ACC112 (cell line): ENCODE data around the gene NEK9.
"Not testable (repeated sequence)": the region's sequence is repeated elsewhere in the genome, so short reads cannot be mapped to it uniquely, and the experiment has no call there.

Source experiments
- H2AFZ ChIP-seq: fragments of 200-600 bp; sonication (generic); one replicate; pipeline ENCODE4 v1.6.0; 2017; ENCODE audit warnings: antibody characterized with exemption, low read length; ENCODE audit not compliant: unreplicated experiment
- H3K27ac ChIP-seq: fragments of 200-600 bp; sonication (generic); 2 replicates; pipeline ENCODE4 v1.5.1; 2014; ENCODE audit warnings: low read depth, mild to moderate bottlenecking, antibody characterized with exemption, low read length, moderate library complexity
- H3K27me3 ChIP-seq: fragments of 200-600 bp; sonication (generic); 2 replicates; pipeline ENCODE4 v1.6.1; 2014; ENCODE audit warnings: mild to moderate bottlenecking, antibody characterized with exemption, low read length, moderate library complexity, mixed read lengths; ENCODE audit not compliant: insufficient read depth
- H3K36me3 ChIP-seq: fragments of 200-600 bp; sonication (generic); 2 replicates; pipeline ENCODE4 v1.6.1; 2016; ENCODE audit warnings: mild to moderate bottlenecking, antibody characterized with exemption, low read length, moderate library complexity, mixed read lengths; ENCODE audit not compliant: insufficient read depth
- H3K4me1 ChIP-seq: fragments of 200-600 bp; sonication (generic); one replicate; pipeline ENCODE4 v1.6.1; 2016; ENCODE audit warnings: low read length, mixed read lengths; ENCODE audit not compliant: insufficient read depth, unreplicated experiment, control insufficient read depth
- H3K4me3 ChIP-seq: fragments of 200-600 bp; sonication (generic); 2 replicates; pipeline ENCODE4 v1.5.1; 2014; ENCODE audit warnings: mild to moderate bottlenecking, low read depth, low read length
- H3K79me2 ChIP-seq: fragments of 200-600 bp; sonication (generic); one replicate; pipeline ENCODE4 v1.6.0; 2016; ENCODE audit warnings: low read length; ENCODE audit not compliant: control insufficient read depth, unreplicated experiment, insufficient read depth

NEK9 gene

GRCh38 chr14:75127903-75128595 lies 1.2 kb upstream of the NEK9 start:
- Histone ChIP-seq H3K36me3 (0 out of 2 replicates have a peak, but pooled peaks cover under 1% of the 10 kb centered on the region), H3K4me3 (peak overlapping the region; percentile 85), H3K4me1 (peaks cover 28% of the 10 kb centered on the region), H2AFZ (no peak overlapping the region), H3K27ac (peak overlapping the region; percentile 84; the same call in 1 of the 2 replicates), H3K27me3 (no peaks in the 10 kb centered on the region), H3K79me2 (peaks cover 43% of the 10 kb centered on the region)

DNA sequence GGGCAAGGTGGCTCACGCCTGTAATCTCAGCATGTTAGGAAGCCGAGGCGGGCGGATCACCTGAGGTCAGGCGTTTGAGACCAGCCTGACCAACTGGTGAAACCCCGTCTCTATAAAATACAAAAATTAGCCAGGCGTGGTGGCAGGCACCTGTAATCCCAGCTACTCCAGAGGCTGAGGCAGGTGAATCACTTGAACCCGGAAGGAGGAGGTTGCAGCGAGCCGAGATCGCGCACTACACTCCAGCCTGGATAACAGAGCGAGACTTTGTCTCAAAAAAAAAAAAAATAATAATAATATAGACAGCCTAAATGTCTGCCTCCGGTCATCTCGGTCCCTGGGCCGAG lies 599 bp upstream of the NEK9 start:
- peak overlapping the region; percentile 71 for H2AFZ ChIP-seq
- not testable (repeated sequence) for H3K36me3 ChIP-seq, H3K27me3 ChIP-seq
- peaks cover 43% of the 10 kb centered on the region for H3K79me2 ChIP-seq
- H3K27ac ChIP-seq = peak overlapping the region; percentile 84
- peak overlapping the region; percentile 85 for H3K4me3 ChIP-seq
- peaks cover 26% of the 10 kb centered on the region for H3K4me1 ChIP-seq

- Histone ChIP-seq H3K27ac (peak overlapping the region; percentile 84), H3K4me1 (peaks cover 26% of the 10 kb centered on the region), H3K79me2 (peaks cover 43% of the 10 kb centered on the region), H3K36me3 (peaks cover 3% of the 10 kb centered on the region; the same call in 1 of the 2 replicates), H3K27me3 (no peaks in the 10 kb centered on the region), H3K4me3 (peak overlapping the region; percentile 85), H2AFZ (peak overlapping the region; percentile 71)
These were observed 715 bp downstream of the NEK9 start for GRCh38 chr14:75126121-75126544.

GRCh38 chr14:75125617-75126016 lies 1.2 kb downstream of the NEK9 start:
- peak overlapping the region; percentile 84 for H3K27ac ChIP-seq
- H3K4me3 ChIP-seq = peak overlapping the region; percentile 85
- peaks cover 43% of the 10 kb centered on the region for H3K79me2 ChIP-seq
- H2AFZ ChIP-seq = no peak overlapping the region
- H3K4me1 ChIP-seq = peaks cover 26% of the 10 kb centered on the region
- H3K36me3 ChIP-seq = peaks cover 8% of the 10 kb centered on the region; the same call in 1 of the 2 replicates
- no peaks in the 10 kb centered on the region for H3K27me3 ChIP-seq

DNA sequence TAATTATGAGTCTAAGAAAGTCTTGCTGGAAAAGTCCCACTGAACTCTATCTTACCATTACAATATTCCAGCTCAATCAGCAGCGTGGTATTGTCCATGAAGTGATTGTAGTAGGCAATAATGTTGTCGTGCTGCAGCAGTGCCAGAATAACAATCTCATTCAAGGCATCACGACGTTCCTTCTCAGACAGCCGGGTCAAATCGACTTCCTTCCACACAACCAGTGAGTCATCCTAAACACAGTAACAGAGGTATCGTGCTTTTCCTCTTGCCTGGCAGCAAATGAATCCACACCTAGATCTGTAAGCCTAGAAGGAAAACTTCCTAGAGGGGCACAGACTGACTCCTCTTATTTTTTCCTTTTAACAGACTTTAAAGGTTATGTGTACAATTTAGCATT lies 2.9 kb downstream of the NEK9 start:
- H3K4me3 ChIP-seq = peak overlapping the region; percentile 2; the same call in 1 of the 2 replicates
- peaks cover 14% of the 10 kb centered on the region; the same call in 1 of the 2 replicates for H3K36me3 ChIP-seq
- H3K27me3 ChIP-seq = no peaks in the 10 kb centered on the region
- H3K79me2 ChIP-seq = peaks cover 43% of the 10 kb centered on the region
- H2AFZ ChIP-seq = no peak overlapping the region
- peak overlapping the region; percentile 46 for H3K27ac ChIP-seq
- peaks cover 33% of the 10 kb centered on the region for H3K4me1 ChIP-seq

GRCh38 chr14:75121552-75121951 lies 5.3 kb downstream of the NEK9 start:
- H3K27ac ChIP-seq = no peak overlapping the region
- H3K27me3 ChIP-seq = no peaks in the 10 kb centered on the region
- H3K79me2 ChIP-seq = peaks cover 24% of the 10 kb centered on the region
- no peak overlapping the region for H3K4me3 ChIP-seq
- H2AFZ ChIP-seq = no peak overlapping the region
- H3K36me3 ChIP-seq = peaks cover 31% of the 10 kb centered on the region
- peaks cover 32% of the 10 kb centered on the region for H3K4me1 ChIP-seq

GRCh38 chr14:75120541-75121291 lies 6.1 kb downstream of the NEK9 start:
- H3K36me3 ChIP-seq = peaks cover 35% of the 10 kb centered on the region
- H3K27me3 ChIP-seq = no peaks in the 10 kb centered on the region
- H3K4me1 ChIP-seq = peaks cover 32% of the 10 kb centered on the region
- H3K4me3 ChIP-seq = no peak overlapping the region
- no peak overlapping the region for H2AFZ ChIP-seq
- no peak overlapping the region for H3K27ac ChIP-seq
- peaks cover 15% of the 10 kb centered on the region for H3K79me2 ChIP-seq

DNA sequence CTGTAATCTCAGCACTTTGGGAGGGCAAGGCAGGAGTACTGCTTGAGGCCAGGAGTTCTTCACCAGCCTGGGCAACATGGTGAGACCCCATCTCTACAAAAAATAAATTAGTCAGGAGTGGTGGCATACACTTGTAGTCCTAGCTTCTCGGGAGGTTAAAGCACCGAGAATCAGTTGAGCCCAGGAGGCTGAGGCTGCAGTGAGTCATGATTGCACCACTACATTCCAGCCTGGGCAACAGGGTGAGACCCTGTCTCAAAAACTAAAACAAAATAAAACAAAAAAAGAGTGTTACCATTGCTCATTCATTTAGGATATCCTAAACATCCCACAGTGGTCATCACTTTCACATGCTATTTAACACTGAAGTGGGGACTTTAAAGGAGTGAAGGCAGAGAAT lies 7.8 kb downstream of the NEK9 start:
- no peak overlapping the region for H2AFZ ChIP-seq
- H3K36me3 ChIP-seq = peaks cover 39% of the 10 kb centered on the region
- no peaks in the 10 kb centered on the region for H3K27me3 ChIP-seq
- H3K4me1 ChIP-seq = peaks cover 17% of the 10 kb centered on the region
- no peak overlapping the region for H3K4me3 ChIP-seq
- H3K79me2 ChIP-seq = no peaks in the 10 kb centered on the region
- H3K27ac ChIP-seq = peak overlapping the region; percentile 63

GRCh38 chr14:75113932-75114539 lies 12.8 kb downstream of the NEK9 start:
- Histone ChIP-seq H3K27me3 (no peaks in the 10 kb centered on the region), H3K4me1 (peaks cover 3% of the 10 kb centered on the region), H3K4me3 (no peak overlapping the region), H2AFZ (no peak overlapping the region), H3K36me3 (peaks cover 62% of the 10 kb centered on the region), H3K27ac (no peak overlapping the region), H3K79me2 (no peaks in the 10 kb centered on the region)

DNA sequence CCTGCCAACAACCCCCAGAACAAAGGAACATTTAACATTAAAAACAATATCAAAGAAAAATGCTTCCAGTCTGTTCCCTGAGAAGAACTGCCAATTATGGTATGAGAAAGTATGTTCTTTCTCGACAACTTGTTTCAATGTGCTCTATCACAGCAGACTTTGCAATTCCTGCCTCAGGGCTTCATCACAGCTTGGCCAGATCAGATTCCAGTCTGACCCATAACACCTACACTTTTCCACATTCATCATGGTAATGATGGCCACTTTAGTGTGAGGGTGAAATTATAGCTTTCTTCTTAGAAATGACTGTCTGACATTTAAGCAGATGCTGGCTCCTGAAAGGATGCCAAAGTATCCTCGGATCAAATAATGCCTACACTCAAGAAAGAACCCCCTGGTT lies 17.0 kb downstream of the NEK9 start:
- Histone ChIP-seq H3K36me3 (peaks cover 53% of the 10 kb centered on the region), H3K27ac (no peak overlapping the region), H3K79me2 (no peaks in the 10 kb centered on the region), H3K27me3 (no peaks in the 10 kb centered on the region), H2AFZ (no peak overlapping the region), H3K4me1 (no peaks in the 10 kb centered on the region), H3K4me3 (no peak overlapping the region)
